Stimulated activated CD8-positive, alpha-beta memory T cell treated with anti-CD3 and anti-CD28 coated beads, Interleukin-4, amount 100 ng/mL, for 24 hours (primary cell): ENCODE measurements around the gene COL5A1.

Experiments used
- DNase-seq: peaks from one replicate; pipeline ENCODE4 v3.0.0-alpha.2; 2020; ENCODE audit warnings: low read depth

COL5A1 gene

DNA sequence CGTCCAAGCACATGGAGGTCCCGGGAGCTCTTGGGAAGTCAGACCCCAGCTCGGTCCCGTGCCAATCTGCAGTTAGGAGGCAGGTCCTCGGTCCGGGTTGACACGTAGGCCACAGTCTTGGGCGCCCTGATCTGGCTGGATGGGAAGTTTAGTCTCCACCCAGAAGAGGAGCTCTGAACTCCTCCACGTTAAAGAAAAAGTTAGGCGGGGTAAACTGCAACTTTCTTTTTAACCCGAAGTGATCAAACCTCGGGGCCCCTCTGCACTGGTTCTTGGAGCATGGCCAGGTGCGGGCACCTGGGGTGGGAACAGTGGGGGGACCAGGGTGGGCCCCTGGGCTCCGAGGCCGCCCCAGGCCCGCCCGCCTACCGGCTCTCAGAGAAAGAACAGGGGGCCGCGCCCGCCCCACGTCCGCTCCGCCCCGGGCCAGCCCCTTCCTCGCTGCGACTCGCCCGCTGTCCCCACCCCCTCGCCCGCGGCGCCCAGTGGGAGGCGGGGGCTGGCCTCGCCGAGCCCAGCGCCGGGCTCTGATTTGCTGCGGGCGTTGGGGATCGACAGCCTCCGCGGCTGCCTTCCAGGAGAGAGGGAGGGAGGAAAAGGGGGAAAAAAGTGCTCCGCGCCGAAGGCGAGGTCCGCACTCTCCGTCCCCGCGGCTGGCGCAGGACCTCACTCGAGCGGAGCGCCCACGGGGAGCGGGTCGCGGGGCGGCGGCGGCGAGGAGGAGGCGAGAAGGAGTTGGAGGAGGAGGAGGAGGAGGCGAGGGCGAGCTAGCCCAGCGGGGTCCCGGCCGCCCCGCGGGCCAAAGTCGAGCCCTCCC is at the start of gene COL5A1:
TSS of gene COL5A1 (plus strand) at position 631 of the 817 bp plus-strand sequence. CDS start 385 bp downstream, outside the sequence.
- peak; percentile 44 for DNase-seq

DNA sequence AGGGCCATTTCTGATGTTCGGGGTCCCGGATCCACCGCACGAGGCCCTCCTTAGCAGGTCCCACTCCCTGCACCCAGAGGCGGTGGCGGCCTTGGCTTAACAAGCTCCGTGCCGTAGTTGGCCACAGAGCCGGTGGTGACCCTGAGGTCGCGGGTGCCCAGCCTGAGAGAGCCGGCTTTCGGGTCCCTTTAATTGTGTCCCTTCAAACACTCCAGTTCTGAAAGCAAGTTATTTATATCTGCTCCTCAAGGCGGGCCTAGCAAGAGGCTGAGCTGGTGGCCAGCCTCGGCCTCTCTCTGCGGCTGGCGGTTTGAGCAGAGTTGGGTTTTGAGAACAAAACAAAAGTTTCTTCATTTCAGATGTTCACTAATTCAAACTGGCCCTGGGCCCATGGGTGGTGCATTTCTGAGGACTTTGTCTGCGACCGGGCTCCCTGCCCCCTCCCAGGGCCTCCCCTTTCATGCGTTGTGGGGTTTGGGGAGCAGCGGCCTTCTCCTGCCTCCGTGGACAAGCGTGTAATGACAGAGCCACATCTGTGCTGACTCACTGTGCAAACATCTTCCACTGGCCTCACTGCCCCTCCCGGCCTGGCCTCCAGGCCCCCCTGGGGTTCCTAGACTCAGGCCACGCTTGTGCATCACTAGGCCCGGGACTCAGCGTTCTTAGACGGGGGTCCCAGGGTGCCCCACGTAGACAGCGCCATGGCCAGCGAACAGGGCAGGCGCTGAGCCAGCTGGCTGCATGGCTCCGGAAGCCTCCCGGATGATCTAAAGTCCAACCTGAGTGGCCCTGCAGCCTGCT is 49.4 kb upstream of the COL5A1 start:
- DNase-seq: no peak

DNA sequence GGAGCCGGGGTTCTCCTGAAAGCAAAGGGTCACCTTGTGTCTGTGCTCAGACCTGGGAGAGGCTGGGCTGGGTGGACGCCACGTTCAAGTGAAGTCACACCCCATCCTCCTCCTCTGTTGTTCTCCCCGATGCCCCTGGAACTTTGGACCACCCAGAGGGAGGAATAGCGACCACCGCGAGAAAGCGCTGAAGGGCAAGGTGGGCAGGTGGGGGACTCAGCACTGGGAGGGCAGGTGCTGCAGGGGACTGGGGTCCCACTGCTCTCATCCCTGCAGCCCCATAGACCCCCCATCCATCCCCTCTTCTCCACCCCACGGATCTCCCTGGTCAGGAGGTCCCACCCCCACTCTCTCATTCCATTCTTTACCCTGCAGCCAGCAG is 48.8 kb upstream of the COL5A1 start:
- no peak for DNase-seq

DNA sequence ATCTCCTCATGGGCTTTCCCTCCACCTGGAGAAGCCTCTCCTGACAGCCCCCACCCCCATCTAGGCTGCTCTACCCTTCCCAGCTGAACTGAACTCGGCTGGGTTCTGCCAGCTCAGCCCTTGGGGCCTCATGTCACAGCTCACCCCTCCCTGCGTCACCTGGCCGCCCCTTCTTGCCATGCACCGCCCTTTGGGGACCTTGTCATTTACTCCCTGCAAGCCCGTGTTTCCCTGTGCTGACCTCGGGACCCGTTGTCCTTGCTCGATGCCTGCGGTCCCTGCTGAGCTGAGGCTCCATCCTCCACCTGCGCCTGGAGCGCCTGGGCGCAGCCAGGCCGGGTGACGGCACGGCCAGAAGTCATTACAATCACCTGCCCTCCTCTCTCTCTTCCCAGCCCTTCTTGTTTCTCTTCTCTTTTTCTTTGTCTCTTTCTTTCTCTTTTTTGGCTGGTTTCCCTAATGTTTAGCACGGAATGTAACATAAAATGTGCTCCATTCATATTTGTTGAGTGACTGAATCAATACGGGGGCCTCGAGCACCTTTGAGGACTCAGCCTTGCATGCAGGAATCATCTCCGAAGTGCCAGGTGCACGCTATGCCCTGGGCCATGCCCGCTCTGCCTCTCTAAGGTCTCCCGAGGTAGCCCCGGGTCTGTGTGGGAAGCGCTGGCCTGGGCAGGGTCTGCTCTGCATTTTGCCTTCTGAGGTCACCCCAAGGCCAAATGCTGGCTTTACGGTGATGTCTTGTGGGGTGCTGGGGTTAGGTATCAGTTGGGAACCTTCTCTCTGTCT is 48.1 kb upstream of the COL5A1 start:
- DNase-seq: no peak

DNA sequence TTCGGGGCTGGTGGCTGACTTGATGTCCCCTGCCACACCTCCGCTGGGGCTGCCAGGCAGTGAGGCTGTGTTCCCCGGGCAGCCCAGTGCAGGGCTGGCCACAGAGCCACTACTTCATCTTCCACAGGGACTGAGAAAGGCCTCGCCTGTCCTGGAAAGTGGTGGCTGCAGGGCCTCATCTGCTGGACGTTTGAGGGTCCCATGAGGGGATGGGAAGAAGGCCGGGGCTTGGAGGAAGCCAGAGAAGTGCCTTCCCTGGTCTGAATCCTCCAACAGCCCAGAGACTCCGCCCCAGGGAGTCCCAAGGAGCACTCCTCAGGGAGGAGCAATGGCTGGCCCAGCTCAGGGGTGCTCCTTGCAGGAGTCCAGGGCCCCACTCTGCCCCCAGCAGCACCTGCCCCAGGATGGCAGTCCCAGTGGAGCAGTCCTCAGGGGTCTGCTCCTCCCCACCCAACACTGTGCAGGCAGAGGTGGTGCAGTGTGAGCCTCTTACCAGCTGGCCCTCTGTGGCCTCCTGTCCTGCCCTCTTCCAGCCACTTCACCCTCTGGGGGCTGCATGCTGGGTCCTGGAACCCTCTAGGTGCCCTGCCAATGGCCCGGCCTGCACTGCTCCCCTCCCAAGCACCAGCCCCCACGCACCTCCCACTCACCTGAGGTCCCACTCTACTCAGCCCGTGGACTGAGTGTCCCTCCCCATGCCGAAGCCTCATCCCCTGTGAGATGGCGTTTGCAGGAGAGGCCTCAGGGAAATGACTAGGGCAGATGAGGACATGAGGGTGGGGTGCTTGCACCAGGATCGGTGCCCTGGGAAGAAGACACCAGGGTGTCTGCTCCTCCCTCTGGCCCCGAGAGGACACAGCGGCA is 47.3 kb upstream of the COL5A1 start:
- DNase-seq: no peak

DNA sequence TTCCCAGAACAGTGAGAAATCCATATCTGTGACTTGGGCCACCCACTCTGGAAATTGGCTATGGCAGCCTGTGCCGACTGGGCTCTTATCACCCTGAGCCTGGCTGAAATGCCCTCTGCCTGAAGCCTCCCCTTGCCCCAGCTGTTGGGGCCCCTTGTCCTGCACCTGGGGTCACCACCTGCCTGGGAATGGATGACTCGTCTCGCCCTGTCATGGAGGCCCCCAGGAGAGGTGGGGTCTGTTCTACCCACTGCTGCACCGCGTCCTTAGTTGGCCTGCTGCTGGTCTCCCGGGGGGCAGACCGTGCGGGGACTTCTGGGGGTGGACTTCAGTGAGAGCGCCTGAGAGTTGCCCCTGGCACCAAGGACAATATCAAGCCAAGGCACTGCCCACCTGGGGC is 46.6 kb upstream of the COL5A1 start:
- no peak for DNase-seq

DNA sequence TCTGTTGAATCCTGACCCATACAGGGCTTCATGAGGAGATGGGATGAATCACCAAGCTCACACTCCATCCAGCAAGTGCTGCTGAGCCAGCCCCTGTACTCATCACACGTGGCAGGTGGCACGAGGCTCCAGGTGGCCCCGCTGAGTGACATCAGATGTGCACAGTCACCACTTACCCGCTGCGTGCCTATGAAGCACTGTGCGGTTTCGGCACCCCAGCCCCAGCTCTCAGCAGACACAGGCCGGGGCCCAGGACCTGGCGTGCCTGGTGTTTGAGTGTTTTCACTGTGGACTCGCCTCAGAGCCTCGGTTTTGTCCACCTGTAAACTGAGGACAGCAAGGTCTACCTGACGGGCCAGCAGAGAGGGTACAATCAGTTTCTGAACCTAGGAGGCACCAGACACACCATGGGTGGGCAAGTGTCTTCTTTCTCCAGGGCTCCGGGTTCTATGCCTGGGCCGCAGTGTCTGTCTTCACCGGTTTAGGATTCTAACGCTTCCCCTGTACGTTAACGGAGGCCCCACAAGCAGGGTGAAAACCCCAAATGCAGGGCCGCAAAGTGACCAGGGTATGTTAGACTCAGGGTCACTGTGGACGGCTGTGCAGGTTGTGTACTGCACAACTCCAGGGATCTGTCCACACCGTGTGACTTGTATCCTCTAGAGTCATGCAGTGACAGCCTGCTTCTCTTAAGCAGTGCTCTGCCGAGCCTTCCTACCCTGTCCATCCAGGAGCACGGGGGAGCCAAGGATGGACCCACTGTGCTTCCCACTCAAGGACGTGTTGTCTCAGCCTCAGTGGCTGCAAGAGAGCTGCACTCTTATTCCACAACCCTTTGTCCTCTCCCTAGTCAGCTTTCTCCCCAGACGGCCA is 44.3 kb upstream of the COL5A1 start:
- no peak for DNase-seq

DNA sequence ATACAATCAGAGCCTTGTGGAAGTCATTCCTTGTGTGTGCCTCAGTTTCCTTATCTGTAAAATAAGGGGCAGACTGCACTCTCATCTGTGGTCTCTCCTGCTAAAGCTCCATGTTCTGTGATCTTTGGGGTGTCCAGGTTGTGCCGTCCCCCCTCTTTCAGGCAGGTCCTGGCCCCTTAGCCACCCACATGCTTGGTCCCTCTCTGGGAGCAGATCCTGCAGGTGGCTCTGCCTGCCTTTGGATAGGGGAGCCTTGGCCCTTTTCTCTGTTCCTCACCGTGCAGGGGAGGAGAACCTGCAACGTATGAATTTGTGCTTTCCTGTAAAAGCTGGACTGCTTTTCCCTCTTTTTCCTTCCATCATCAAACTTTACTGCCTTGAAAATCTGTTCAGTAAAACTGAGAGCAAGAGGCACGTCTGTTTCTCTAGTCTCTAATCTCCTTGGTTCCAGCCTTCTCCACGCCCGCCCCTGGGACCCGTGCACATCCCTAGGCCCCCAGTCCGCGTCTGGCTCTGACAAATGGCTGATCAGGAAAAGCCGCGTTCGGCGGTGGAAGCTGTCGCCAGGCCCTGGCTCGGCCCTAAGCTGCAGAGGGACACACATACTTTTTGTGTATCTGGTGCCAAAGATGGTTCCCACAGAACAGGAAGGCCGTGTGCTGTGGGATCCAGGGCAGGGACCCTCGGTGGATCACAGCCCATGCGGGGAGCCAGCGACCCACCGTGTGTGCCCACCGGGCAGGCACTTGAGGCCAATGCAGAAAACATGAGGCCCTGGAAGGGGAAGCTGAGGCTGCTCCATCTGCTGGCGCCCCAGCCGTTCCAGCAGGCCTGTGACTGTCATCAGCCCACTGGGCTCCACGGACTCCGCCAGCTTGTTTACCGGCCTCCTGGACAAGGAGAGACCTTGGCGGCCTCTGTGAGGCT is 43.4 kb upstream of the COL5A1 start:
- no peak for DNase-seq

DNA sequence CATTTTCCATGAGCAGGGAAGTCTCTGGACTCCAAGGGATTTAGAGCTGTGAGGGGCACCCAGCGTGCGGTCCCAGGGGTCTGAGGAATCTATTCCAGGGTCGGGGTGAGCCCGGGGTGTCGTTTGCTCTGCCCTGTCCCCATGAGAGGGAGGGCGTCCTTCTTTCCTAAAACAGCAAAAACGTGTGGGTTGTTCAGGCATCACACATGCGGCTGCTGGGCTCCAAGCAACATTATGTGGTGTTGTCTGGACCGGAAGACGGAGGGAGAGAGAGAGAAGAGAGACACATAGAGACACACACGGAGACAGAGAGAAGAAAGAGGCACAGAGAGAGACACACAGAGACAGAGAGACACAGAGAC is 42.7 kb upstream of the COL5A1 start:
- DNase-seq: no peak

DNA sequence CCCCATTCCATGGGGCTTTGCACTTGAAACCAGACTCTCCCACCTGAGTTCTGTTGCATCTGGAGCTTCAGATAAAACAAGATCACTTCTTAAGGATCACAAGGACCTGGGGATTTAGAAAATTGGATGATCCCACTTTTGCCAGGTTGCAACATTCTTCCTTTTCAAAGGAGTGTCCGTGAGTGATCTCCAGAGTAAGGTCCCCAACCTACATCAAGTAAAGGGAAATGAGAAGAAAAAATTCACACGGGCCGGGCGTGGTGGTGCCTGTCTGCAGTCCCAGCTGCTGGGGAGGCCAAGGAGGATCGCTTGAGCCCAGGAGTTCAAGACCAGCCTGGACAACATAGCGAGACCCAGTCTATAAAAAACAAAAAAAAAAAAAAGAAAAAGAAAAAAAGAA is 41.2 kb upstream of the COL5A1 start:
- DNase-seq: no peak

DNA sequence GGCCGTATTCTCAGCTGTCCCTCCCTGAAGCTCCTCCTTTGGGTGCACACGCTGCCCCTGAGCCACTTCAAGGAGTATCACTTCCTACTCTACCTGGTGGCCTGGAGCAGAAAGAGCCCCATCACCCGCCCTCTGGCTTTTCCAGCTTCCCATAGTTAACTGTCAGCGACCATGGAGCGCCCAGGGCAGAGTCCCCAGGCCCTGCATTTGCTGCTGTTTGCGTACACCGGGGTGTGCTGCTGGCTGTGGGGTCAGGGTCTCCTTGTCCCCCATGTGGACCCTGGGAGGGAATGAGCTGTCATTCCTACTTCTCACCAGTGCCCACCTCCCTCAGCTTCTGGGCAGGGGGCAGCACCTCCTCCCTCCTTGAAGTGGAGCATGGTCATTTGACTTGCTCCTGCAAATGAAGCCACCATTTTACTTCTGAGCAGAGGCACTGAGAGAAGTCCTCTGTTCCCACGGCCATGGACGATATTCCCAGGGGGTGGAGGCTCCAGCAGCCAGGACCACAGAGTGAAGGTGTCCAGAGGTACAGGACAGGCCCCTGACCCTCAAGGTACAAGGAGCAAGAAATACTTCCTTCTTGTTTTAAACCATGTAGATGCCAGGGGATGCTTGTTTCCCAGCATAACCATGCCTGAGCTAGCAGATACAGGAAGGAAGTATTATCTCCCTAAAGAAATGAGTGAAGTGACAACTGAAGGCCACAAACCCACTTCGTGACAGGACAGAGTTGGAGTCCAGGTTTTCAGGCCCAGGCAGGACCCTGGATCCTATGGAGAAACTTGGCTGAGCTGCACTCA is 40.6 kb upstream of the COL5A1 start:
- no peak for DNase-seq

DNA sequence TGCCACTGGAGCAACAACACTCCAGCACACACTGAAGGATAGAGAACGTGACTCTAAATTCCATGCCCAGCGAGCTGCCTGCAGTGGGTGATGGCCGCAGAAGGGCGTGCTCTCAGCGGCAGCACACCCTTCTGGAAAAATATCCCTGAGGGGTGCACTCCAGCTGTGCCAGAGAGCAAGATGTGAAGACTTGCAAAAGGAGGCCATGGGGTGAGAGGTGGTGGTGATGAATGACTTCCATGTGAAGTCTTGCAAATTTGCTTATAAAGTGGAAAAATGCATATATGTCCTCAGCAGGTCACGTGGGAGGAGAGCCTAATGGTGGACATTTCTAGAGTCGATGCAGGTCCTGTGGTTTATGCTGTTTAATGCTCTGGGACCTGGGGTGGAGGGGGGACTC is 39.8 kb upstream of the COL5A1 start:
- no peak for DNase-seq

DNA sequence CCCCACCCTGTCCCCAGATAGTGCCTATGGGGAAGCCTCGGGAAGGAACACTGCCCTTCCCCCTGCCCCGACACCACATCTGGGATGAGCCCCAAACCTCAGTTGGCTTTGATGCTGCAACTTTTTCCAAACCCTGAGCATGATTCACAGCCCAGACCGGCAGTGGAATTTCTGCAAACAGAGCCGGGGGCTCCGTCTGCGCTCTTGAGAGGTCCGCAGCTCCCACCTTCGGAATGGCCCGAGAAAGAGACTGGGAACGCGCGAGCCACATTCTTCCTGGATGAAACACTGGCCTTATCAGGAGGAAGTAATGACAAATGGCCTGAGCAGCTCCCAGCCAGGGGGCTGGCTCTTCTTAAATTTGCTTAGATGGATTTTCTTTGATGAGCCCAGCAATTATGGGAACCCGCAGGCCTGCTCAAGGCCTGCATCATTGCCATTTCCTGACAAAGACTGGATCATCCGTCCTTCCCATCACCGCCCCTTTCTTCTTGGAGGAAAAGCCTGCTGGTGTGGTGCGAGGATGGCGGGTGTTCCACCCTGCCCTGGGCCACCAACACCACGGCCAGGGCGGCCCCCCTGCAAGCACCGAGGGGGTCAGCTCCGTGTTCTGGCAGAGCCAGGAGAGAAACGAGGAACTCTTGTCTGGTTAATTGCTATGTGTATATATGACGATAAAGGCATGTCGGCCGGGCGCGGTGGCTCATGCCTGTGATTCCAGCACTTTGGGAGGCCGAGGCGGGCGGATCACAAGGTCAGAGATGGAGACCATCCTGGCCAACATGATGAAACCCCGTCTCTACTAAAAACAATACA is 38.8 kb upstream of the COL5A1 start:
- DNase-seq: no peak

DNA sequence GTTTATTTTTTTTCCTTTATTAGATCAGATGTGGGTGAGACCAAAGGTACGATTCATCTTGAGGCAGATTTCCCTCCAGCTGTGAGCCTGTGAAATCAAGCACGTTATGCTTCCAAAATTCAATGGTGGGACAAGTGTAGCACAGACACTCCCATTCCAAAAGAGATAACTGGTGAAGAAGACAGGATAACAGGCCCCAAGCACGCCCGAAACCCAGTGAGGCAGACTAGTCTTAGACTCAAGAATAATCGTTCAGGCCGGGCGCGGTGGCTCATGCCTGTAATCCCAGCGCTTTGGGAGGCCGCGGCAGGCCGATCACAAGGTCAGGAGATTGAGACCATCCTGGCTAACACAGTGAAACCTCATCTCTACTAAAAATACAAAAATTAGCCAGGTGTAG is 36.8 kb upstream of the COL5A1 start:
- no peak for DNase-seq

DNA sequence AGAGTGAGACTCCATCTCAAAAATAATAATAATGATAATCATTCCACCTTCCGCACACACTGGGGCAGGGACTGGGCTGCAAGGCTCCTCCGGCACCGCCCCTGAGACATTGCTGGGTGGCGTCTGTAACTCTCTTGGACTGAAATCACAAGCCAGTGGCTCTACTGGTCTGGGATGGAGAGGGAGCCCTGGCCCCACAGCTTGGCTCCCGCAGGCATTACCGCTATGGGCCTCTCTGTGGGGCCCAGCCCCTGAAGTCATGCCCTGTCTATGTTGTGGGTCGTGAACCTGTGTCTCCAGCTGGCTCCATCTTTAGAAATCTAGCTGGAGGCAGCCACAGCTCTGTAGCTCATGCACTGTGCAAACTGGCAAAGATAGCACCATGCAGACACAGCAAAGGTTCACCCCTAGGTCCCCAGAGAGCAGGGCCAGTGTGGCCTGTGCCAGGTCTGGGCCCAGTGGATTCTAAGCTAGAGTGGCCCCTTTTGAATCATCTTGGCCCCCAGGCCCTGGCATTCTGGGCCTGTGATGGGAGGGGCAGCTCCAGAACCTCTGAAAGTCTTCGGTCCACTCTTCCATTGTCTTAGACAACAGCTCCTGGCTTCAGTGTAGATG is 36.1 kb upstream of the COL5A1 start:
- DNase-seq: no peak

DNA sequence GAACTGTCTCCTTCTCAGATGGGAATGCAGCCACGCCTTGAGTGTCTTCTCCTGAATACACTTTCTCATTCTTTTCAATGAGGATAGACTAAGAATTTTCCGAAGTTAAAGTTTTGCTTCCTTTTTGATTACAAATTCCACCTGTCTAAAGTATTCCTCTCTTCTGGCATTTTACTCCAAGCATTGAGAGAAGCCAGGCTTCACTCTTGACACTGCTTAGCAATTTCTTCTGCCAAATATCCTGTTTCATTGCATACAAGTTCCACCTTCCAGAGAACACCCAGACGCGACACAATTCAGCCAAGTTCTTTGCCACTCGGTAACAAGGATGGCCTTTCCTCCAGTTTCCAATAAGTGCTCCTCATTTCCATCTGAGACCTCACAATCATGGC is 35.6 kb upstream of the COL5A1 start:
- DNase-seq: no peak

DNA sequence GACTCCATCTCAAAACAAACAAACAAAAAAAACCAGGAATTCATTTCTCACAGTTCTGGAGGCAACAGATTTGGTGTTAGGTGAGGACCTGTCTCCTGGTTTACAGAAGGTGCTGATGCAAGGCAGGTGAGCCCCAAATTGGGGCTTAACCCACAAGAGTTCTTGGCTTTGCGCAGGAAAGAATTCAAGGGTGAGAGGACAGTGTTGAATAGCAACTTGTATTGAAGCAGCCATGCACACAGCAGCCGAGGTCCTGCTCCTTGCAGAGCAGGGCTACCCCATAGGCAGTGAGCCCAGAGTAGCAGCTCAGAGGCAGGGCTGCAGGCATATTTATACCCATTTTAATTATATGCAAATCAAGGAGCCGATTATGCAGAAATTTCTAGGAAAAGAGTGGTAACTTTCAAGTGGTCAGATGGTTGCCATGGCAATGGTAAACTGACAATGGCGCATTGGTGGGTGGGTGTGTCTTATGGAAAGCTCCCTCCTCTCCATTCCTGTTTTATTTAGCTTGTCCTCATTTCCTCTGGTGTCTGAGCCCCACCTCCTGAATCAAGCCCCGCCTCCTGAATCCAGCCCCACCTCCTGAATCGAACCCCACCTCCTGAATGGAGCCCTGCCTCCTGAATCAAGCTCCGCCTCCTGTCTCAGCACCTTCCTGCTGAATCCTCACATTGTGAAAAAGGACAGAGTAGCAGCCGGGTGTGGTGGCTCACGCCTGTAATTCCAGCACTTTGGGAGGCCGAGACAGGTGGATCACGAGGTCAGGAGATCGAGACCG is 34.5 kb upstream of the COL5A1 start:
- no peak for DNase-seq
